ENCODE results near the gene ILDR1.

Gene ILDR1

DNA sequence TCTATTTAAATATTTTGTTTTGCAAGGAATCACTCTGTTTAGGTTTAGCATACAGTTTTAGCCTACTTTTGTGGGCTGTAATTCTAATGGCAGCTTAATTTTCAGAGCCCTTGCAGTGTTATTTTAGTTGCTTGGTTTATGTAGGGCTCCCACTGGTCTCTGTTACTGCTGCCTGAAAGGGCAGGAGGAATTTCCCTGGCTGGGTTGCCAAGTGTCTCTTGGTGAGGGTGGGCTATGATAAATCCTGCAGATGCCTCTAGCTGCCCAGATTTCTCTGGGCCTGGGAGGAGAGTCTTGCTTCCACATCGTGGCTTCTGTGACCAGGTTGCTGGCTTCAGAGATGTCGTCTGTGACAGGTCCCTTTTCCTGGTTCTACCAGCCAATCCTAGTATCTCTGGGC is 36.2 kb downstream of the ILDR1 start:
- no peak overlapping the region for H3K4me3 ChIP-seq (ENCODE audit: low read depth, low read length)
- TF ChIP-seq MAX (IDR thresholded peaks at IDR 0.05; ENCODE audit: low read depth, low read length) (no peak), POLR2A (IDR thresholded peaks at IDR 0.05; ENCODE audit: extremely low read depth, insufficient read length) (no peak), MYC (IDR thresholded peaks at IDR 0.05; ENCODE audit: low read depth, low read length) (no peak)
- TF ChIP-seq, protein P1, sequence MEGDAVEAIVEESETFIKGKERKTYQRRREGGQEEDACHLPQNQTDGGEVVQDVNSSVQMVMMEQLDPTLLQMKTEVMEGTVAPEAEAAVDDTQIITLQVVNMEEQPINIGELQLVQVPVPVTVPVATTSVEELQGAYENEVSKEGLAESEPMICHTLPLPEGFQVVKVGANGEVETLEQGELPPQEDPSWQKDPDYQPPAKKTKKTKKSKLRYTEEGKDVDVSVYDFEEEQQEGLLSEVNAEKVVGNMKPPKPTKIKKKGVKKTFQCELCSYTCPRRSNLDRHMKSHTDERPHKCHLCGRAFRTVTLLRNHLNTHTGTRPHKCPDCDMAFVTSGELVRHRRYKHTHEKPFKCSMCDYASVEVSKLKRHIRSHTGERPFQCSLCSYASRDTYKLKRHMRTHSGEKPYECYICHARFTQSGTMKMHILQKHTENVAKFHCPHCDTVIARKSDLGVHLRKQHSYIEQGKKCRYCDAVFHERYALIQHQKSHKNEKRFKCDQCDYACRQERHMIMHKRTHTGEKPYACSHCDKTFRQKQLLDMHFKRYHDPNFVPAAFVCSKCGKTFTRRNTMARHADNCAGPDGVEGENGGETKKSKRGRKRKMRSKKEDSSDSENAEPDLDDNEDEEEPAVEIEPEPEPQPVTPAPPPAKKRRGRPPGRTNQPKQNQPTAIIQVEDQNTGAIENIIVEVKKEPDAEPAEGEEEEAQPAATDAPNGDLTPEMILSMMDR (IDR thresholded peaks at IDR 0.05; ENCODE audit: low read depth, low read length) = no peak
- no peak for DNase-seq (ENCODE audit: low read depth)

GRCh38 chr3:121981473-121981872 is 40.6 kb downstream of the ILDR1 start:
- DNase-seq (ENCODE audit: low read depth) = no peak
- TF ChIP-seq POLR2A (IDR thresholded peaks at IDR 0.05; ENCODE audit: extremely low read depth, insufficient read length) (no peak), MAX (IDR thresholded peaks at IDR 0.05; ENCODE audit: low read depth, low read length) (no peak), MYC (IDR thresholded peaks at IDR 0.05; ENCODE audit: low read depth, low read length) (no peak)
- TF ChIP-seq, protein P1 (IDR thresholded peaks at IDR 0.05; ENCODE audit: low read depth, low read length) = no peak
- no peak overlapping the region for H3K4me3 ChIP-seq (ENCODE audit: low read depth, low read length)

GRCh38 chr3:121980450-121980796 is 41.6 kb downstream of the ILDR1 start:
- TF ChIP-seq, protein P1 (IDR thresholded peaks at IDR 0.05; ENCODE audit: low read depth, low read length) = no peak
- TF ChIP-seq MYC (IDR thresholded peaks at IDR 0.05; ENCODE audit: low read depth, low read length) (no peak), MAX (IDR thresholded peaks at IDR 0.05; ENCODE audit: low read depth, low read length) (no peak), POLR2A (IDR thresholded peaks at IDR 0.05; ENCODE audit: extremely low read depth, insufficient read length) (no peak)
- H3K4me3 ChIP-seq (ENCODE audit: low read depth, low read length) = no peak overlapping the region
- DNase-seq (ENCODE audit: low read depth) = no peak

- no peak for DNase-seq (ENCODE audit: low read depth)
- no peak overlapping the region for H3K4me3 ChIP-seq (ENCODE audit: low read depth, low read length)
- TF ChIP-seq, protein P1 (IDR thresholded peaks at IDR 0.05; ENCODE audit: low read depth, low read length) = no peak
- no peak for TF ChIP-seq POLR2A (IDR thresholded peaks at IDR 0.05; ENCODE audit: extremely low read depth, insufficient read length)
- no peak for TF ChIP-seq MAX (IDR thresholded peaks at IDR 0.05; ENCODE audit: low read depth, low read length)
- TF ChIP-seq MYC (IDR thresholded peaks at IDR 0.05; ENCODE audit: low read depth, low read length) = no peak
These were observed 42.2 kb downstream of the ILDR1 start for GRCh38 chr3:121979734-121980449.

- no peak overlapping the region for H3K4me3 ChIP-seq (ENCODE audit: low read depth, low read length)
- DNase-seq (ENCODE audit: low read depth) = no peak
- TF ChIP-seq, protein P1 (IDR thresholded peaks at IDR 0.05; ENCODE audit: low read depth, low read length) = no peak
- no peak for TF ChIP-seq POLR2A (IDR thresholded peaks at IDR 0.05; ENCODE audit: extremely low read depth, insufficient read length)
- TF ChIP-seq MYC (IDR thresholded peaks at IDR 0.05; ENCODE audit: low read depth, low read length) = no peak
- TF ChIP-seq MAX (IDR thresholded peaks at IDR 0.05; ENCODE audit: low read depth, low read length) = no peak
These were observed 42.8 kb downstream of the ILDR1 start for GRCh38 chr3:121979246-121979645.

Data from NB4 (cell line).